H1 (cell line): ENCODE results near the gene FH. TPM values are rescaled to one million over a fixed set of nuclear protein-coding genes. Genes with fewer than 3 reads are reported as not detected.

Experiments
- CTCF ChIA-PET: fragments of 300-600 bp; sonication (Branson Sonifier 250); formaldehyde crosslinking; loops from one replicate; lab custom pipeline; 2021; ENCODE audit not compliant: partially characterized antibody; lab: Charles Lee
- POLR2A ChIA-PET: fragments of 300-600 bp; sonication (Branson Sonifier 250); formaldehyde crosslinking; loops from one replicate; lab custom pipeline; 2021; ENCODE audit warnings: inconsistent platforms; ENCODE audit not compliant: partially characterized antibody; lab: Charles Lee
- DNase-seq, 2 experiments: peaks; one replicate each; pipeline versions ENCODE4 v3.0.0 to v3.0.0-alpha.2; 2010 to 2022; ENCODE audit warnings: low spot score in 2 of 2, low read depth in 1 of 2, mixed read lengths in 1 of 2
- FAIRE-seq: peaks from 2 replicates; lab custom pipeline; 2011; peaks lifted over from hg19 to GRCh38; lab: Jason Lieb, UNC
- H2AFZ ChIP-seq: 2 replicates; pipeline ENCODE4 v1.8.1; 2012; ENCODE audit warnings: low read length, inconsistent platforms
- H2AK5ac ChIP-seq: 2 replicates; pipeline ENCODE4 v1.6.1; 2013; ENCODE audit warnings: low read depth, low read length
- H2BK120ac ChIP-seq: replicated peaks from 2 replicates; pipeline ENCODE3; 2013; ENCODE audit warnings: low read depth, low read length, inconsistent platforms
- H2BK12ac ChIP-seq: 2 replicates; pipeline ENCODE4 v1.6.1; 2013; ENCODE audit warnings: low read depth, low read length
- H2BK15ac ChIP-seq: 2 replicates; pipeline ENCODE4 v1.6.1; 2013; ENCODE audit warnings: low read length
- H2BK20ac ChIP-seq: 2 replicates; pipeline ENCODE4 v1.6.1; 2013; ENCODE audit warnings: low read length
- H2BK5ac ChIP-seq: 2 replicates; pipeline ENCODE4 v1.6.1; 2013; ENCODE audit warnings: low read depth, low read length
- H3K14ac ChIP-seq: 2 replicates; pipeline ENCODE4 v1.6.1; 2013; ENCODE audit warnings: inconsistent platforms; ENCODE audit not compliant: insufficient read length
- H3K18ac ChIP-seq: 2 replicates; pipeline ENCODE4 v1.6.1; 2013; ENCODE audit warnings: low read length; ENCODE audit errors: extremely low read depth
- H3K23ac ChIP-seq: 2 replicates; pipeline ENCODE4 v1.6.1; 2013; ENCODE audit warnings: inconsistent platforms; ENCODE audit not compliant: insufficient read length
- H3K23me2 ChIP-seq: 2 replicates; pipeline ENCODE4 v1.6.1; 2013; ENCODE audit warnings: low read depth, low read length
- H3K27ac ChIP-seq: 2 replicates; pipeline ENCODE4 v1.6.1; 2011; ENCODE audit warnings: low read depth, low read length, inconsistent platforms
- H3K27me3 ChIP-seq, 4 experiments: replicated peaks in 1 of 4; 1 replicate in 1 of 4; 2 replicates in 3 of 4; pipeline versions ENCODE4 v1.6.1 to v1.8.1; 2011 to 2013; ENCODE audit warnings: low read length in 3 of 4, mild to moderate bottlenecking in 3 of 4, inconsistent platforms in 2 of 4, mixed read lengths in 2 of 4, moderate library complexity in 1 of 4; ENCODE audit not compliant: control insufficient read depth in 3 of 4, insufficient read depth in 3 of 4; ENCODE audit errors: extremely low read depth in 1 of 4
- H3K36me3 ChIP-seq, 4 experiments: 2 replicates each; pipeline versions ENCODE4 v1.6.1 to v1.8.1; 2011 to 2013; ENCODE audit warnings: mild to moderate bottlenecking in 4 of 4, low read length in 3 of 4, moderate library complexity in 2 of 4, control low read depth in 1 of 4, inconsistent platforms in 1 of 4; ENCODE audit not compliant: insufficient read depth in 4 of 4, control insufficient read depth in 2 of 4
- H3K4ac ChIP-seq: replicated peaks from 2 replicates; pipeline ENCODE3; 2013; ENCODE audit warnings: low read length, low read depth, mixed read lengths, inconsistent platforms; ENCODE audit not compliant: insufficient read length
- H3K4me1 ChIP-seq, 4 experiments: replicated peaks in 1 of 4; 1 replicate in 1 of 4; 2 replicates in 3 of 4; pipeline versions ENCODE4 v1.6.1 to v1.8.1; 2011 to 2013; ENCODE audit warnings: low read length in 3 of 4, inconsistent platforms in 2 of 4, mixed read lengths in 1 of 4; ENCODE audit not compliant: insufficient read depth in 4 of 4, control insufficient read depth in 3 of 4
- H3K4me2 ChIP-seq, 2 experiments: 2 replicates each; pipeline versions ENCODE4 v1.6.1 to v1.8.1; 2011 to 2013; ENCODE audit warnings: low read depth in 2 of 2, low read length in 2 of 2, control low read depth in 1 of 2, inconsistent platforms in 1 of 2, mild to moderate bottlenecking in 1 of 2; ENCODE audit not compliant: insufficient read depth in 1 of 2
- H3K4me3 ChIP-seq, 4 experiments: fragments of 200-600, 300-600 bp in 1 of 4; sonication (generic), shearing (Covaris generic), sonication (Bioruptor Twin) in 1 of 4; 2 replicates each; pipeline versions ENCODE4 v1.5.1 to v1.8.1; 2011 to 2016; ENCODE audit warnings: low read length in 4 of 4, low read depth in 3 of 4, control low read depth in 2 of 4, inconsistent platforms in 2 of 4, mild to moderate bottlenecking in 2 of 4, mixed read lengths in 1 of 4, moderate library complexity in 1 of 4; ENCODE audit not compliant: insufficient read depth in 2 of 4; ENCODE audit errors: extremely low read depth in 1 of 4
- H3K56ac ChIP-seq: replicated peaks from 2 replicates; pipeline ENCODE3; 2013; ENCODE audit warnings: low read depth, mild to moderate bottlenecking, mixed read lengths, low read length, inconsistent platforms; ENCODE audit not compliant: insufficient read length
- H3K79me1 ChIP-seq: 2 replicates; pipeline ENCODE4 v1.6.1; 2013; ENCODE audit warnings: low read depth, low read length, control low read depth
- H3K79me2 ChIP-seq, 2 experiments: 2 replicates each; pipeline versions ENCODE4 v1.6.1 to v1.8.1; 2012 to 2013; ENCODE audit warnings: low read length in 2 of 2, mild to moderate bottlenecking in 2 of 2, inconsistent platforms in 1 of 2; ENCODE audit not compliant: insufficient read depth in 2 of 2, control insufficient read depth in 1 of 2
- H3K9ac ChIP-seq, 4 experiments: replicated peaks in 1 of 4; 1 replicate in 1 of 4; 2 replicates in 3 of 4; pipeline versions ENCODE4 v1.6.1 to v1.8.1; 2011 to 2013; ENCODE audit warnings: low read depth in 3 of 4, low read length in 3 of 4, control low read depth in 2 of 4, mild to moderate bottlenecking in 2 of 4, moderate library complexity in 2 of 4, inconsistent platforms in 1 of 4; ENCODE audit errors: extremely low read depth in 1 of 4
- H3K9me3 ChIP-seq, 2 experiments: 2 replicates each; pipeline versions ENCODE4 v1.6.1 to v1.8.1; 2012 to 2013; ENCODE audit warnings: mild to moderate bottlenecking in 2 of 2, moderate library complexity in 2 of 2, control low read depth in 1 of 2, inconsistent platforms in 1 of 2, low read depth in 1 of 2, low read length in 1 of 2, mixed read lengths in 1 of 2; ENCODE audit not compliant: insufficient read depth in 2 of 2
- H4K20me1 ChIP-seq, 2 experiments: replicated peaks in 1 of 2; 2 replicates each; pipeline versions ENCODE3 to v1.8.1; 2011 to 2013; ENCODE audit warnings: inconsistent platforms in 2 of 2, low read length in 2 of 2, mild to moderate bottlenecking in 1 of 2; ENCODE audit not compliant: insufficient read depth in 2 of 2, control insufficient read depth in 1 of 2
- H4K5ac ChIP-seq: 2 replicates; pipeline ENCODE4 v1.6.1; 2013; ENCODE audit warnings: low read length, low read depth, mixed read lengths, inconsistent platforms; ENCODE audit not compliant: insufficient read length
- H4K8ac ChIP-seq: 2 replicates; pipeline ENCODE4 v1.8.0; 2013; ENCODE audit warnings: mild to moderate bottlenecking, moderate library complexity, low read length, inconsistent platforms; ENCODE audit not compliant: insufficient read depth; ENCODE audit errors: extremely low read depth
- H4K91ac ChIP-seq: replicated peaks from 2 replicates; pipeline ENCODE3; 2013; ENCODE audit warnings: low read length, mixed read lengths, inconsistent platforms; ENCODE audit not compliant: insufficient read length
- BACH1 ChIP-seq: IDR thresholded peaks from 2 replicates; pipeline ENCODE4 v1.6.1; 2012; ENCODE audit warnings: low read length, improper control_type of control experiment
- PHF8 ChIP-seq: fragments of 200-600 bp; sonication (generic); conservative IDR thresholded peaks from 2 replicates; pipeline ENCODE4 v1.7.1; 2012; ENCODE audit warnings: low read depth, mild to moderate bottlenecking, inconsistent platforms, low read length, moderate library complexity
- WGBS, 2 experiments: shearing (Covaris generic) in 1 of 2; methylation state at CpG; one replicate each; pipeline versions ENCODE4 v1.1.6 to v1.1.7; 2013 to 2015; ENCODE audit warnings: low lambda C conversion rate in 2 of 2, mixed read lengths in 2 of 2, inconsistent platforms in 1 of 2, low coverage in 1 of 2, missing lambda C conversion rate in 1 of 2; ENCODE audit not compliant: insufficient replicate concordance in 2 of 2, insufficient coverage in 1 of 2, insufficient read length in 1 of 2; ENCODE audit errors: extremely low coverage in 1 of 2, missing lambda C conversion rate in 1 of 2; 5-methylcytosine and 5-hydroxymethylcytosine counted together
- polyA plus RNA-seq, 7 experiments: library from polyadenylated mRNA; depleted of rRNA in 3 of 7; stranded (reverse) in 5 of 7; unstranded in 2 of 7; fragments of >200 nt in 5 of 7; fragments of 200-250 nt in 2 of 7; gene quantifications; 1 replicate in 5 of 7; 2 replicates in 1 of 7; 4 replicates in 1 of 7; pipeline versions ENCODE4 v1.2.1 to v1.2.3, GENCODE V29; 2011 to 2013; ENCODE audit warnings: missing spikeins in 2 of 7, mixed read lengths in 2 of 7
- total RNA-seq: library from RNA; stranded (reverse); fragmentation: NEBNext Ultra II Directional; extraction: Animal tissue kit (Norgen Biotek cat#: 25700); gene quantifications from 2 replicates; pipeline ENCODE4 v1.2.1, GENCODE V29; 2021

The FH gene
- total and polyA plus RNA-seq, 2 of the 8 experiments (the other 6 are each of a cell fraction or from before 2014, with no cell fraction given) = 45.0 to 81.9 TPM

GRCh38 chr1:241470361-241470760 is 49.2 kb downstream of the FH start (continued):
- TF ChIP-seq BACH1 = no peak

GRCh38 chr1:241465673-241466072 is 53.9 kb downstream of the FH start:
- Histone ChIP-seq H3K23ac (no peak overlapping the region), H2BK20ac (no peak overlapping the region), H4K91ac (no peak overlapping the region), H2BK120ac (no peak overlapping the region), H2BK12ac (no peak overlapping the region), H3K4me2 (no peak overlapping the region), H3K14ac (no peak overlapping the region), H4K8ac (no peak overlapping the region), H2BK5ac (no peak overlapping the region), H3K4ac (no peak overlapping the region), H2AFZ (no peak overlapping the region), H3K23me2 (no peaks in the 10 kb centered on the region), H3K36me3 (no peaks in the 10 kb centered on the region), H3K18ac (no peak overlapping the region), H3K27me3 (no peaks in the 10 kb centered on the region), H3K4me1 (no peaks in the 10 kb centered on the region), H3K79me2 (no peaks in the 10 kb centered on the region), H3K27ac (no peak overlapping the region), H3K4me3 (no peak overlapping the region), H2BK15ac (no peak overlapping the region), H4K20me1 (no peaks in the 10 kb centered on the region), H3K9me3 (no peaks in the 10 kb centered on the region), H3K56ac (no peak overlapping the region), H2AK5ac (no peak overlapping the region), H4K5ac (no peak overlapping the region), H3K79me1 (no peaks in the 10 kb centered on the region), H3K9ac (no peak overlapping the region)
- WGBS, 2 experiments = 84% methylated on average over 8 of the region's 8 CpGs; no CpG with 5 or more reads in 1 of the 2 experiments
- DNase-seq (no peak), FAIRE-seq (no peak)
- POLR2A ChIA-PET = no interaction called here
- no peak for TF ChIP-seq PHF8
- CTCF ChIA-PET = no interaction called here
